NCI-H748 (cell line): ENCODE measurements around the gene TRIO.

Source experiments
- DNase-seq: peaks from one replicate; lab custom pipeline; 2025; ENCODE audit not compliant: unreplicated experiment; lab: John Stamatoyannopoulos, UW

TRIO gene

DNA sequence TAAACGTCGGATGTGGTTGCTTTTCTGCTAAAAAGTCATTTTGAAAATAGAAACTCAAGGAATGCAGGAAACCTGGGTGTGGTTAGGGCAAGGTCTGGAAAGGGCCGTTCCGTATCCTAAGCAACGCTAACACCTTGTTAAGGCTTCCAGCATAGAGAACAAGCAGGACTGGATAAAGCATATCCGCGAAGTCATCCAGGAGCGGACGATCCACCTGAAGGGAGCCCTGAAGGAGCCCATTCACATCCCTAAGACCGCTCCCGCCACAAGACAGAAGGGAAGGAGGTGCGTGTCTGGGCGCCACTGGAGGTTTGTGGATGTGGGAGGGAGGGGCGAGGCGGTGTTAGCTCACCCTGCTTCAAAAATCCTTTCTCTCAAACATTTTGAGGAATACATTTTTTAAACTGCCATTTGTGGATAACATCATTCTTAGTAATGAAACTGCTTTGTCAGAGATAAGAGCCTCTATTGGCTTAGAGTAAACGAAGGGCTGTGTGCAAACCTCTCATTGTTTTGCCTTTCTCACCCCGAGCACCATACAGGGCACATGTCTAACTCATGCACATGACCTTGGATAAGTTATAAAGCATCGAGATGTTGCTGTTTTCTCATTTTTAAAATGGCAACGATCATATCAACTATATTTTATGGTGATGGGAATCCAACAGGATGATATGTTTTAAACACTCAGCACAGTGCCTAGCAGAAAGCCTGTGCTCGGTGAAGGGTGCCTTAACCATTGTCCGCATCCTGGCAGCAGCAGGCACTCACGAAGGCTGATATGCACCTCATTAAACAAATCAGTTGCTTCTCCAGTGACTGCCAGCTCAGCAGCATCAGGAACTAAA lies 262.8 kb downstream of the TRIO start:
- DNase-seq: peak; percentile 79

DNA sequence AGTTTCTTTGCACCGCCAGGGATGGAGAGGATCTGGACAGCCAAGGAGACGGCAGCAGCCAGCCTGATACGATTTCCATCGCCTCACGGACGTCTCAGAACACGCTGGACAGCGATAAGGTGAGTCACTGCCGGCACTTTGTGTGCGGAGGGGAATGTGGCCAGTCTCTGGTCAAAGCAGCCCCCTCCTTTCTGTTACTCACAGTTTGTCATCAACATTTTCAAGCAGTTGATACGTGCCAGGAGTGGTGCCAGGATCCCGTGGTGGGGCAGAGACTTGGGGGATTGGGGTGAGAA lies 263.4 kb downstream of the TRIO start:
- DNase-seq: no peak

GRCh38 chr5:14407051-14407450 lies 263.9 kb downstream of the TRIO start:
- no peak for DNase-seq

DNA sequence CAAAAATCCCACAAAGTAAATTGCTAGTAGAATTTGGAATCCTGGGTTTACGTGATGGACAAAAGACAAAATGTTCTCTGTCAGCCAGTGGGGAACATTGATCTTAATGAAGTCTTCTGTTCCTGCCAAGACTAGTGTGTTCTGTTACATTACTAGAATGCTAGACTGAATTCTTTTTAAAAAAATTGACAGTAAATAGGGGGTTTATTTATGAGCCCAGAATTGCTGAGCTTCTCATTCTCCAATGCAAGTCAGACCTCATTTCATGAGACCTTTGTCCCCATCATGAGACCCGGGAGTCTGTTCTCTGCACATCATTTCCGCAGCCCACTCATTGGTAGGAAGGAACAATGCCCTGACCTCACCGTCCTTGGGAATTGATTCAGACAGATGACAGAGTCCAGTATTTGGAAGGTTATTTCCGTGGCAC lies 264.6 kb downstream of the TRIO start:
- no peak for DNase-seq

DNA sequence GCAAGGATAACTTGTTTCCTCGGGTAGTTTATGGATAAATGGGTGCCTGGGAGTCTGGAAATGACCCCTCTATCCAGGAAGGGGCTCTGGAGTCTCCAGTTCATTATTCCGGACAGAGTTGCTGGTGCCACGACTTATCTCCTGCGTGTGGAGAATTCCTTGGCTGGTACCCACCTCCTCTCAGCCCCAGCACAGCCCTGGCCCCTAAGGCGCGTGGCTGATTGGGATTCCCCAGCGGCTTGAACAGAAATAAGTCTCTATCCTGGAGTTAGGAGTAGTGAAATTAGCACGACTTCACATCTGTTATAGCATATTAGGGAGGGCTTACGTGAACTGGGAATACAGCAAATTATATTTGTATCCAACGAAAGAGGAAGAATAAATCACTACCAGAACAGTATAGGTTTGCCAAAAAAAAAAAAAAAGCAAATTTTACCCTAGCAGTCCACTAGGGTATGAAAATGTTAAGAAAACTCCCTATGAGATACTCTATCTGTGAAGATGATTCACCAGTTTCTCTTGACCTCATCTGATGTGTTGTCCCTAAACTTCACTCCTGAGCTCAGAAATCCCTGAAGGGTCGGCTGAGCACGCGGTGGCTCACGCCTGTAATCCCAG lies 265.9 kb downstream of the TRIO start:
- DNase-seq: no peak

DNA sequence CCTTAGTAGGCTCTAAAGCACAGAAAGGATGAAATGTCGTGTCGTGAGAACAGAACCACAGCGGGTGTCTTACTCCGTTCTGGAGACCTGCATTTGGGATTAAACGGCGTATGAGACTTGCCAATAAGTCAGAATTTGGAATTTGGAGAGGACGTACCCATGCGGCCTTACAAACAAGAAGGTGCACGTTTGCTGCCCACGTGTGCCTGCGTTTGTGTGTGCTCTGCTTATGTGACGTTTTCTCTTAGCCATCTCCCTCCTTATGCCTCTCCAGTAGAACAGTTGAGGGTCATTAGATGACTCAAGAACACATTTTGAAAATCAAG lies 266.9 kb downstream of the TRIO start:
- no peak for DNase-seq

DNA sequence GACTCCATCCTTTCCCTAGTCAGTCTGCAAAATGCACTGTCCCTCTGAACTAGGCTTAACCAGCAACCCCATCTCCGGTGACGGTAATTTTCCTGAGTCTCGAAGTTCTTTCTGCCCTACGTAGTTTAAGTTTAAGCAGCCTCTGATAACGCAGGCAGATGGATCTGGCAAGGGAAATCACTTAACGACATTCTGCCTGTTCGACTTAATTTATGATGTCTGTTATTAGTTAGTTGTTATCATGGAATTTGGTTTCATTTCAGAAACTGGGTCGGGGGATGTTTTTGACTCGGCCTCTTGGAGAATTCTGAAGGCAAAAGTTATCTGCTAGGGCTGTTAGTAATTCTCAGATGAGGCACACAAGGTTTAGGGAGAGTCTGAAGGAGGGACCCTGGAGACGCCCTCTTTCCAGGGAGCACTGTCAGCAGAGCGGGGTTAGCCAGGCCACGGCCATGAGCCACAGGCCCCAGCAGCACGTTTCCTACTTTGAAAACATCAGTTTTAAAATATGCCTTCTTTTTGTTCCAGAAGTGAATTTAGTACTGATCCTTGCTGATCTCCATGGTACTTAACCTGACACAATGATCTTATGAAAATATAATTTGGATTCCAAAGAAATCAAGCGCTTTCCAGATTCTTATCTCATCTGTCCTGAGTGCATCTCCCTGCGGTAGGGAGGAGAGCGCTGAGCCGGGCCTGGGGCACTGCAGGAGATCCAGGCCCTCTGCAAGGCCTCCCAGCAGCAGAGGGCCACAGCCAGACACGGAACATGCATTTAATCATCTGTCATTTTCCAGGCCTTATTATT lies 267.5 kb downstream of the TRIO start:
- no peak for DNase-seq

DNA sequence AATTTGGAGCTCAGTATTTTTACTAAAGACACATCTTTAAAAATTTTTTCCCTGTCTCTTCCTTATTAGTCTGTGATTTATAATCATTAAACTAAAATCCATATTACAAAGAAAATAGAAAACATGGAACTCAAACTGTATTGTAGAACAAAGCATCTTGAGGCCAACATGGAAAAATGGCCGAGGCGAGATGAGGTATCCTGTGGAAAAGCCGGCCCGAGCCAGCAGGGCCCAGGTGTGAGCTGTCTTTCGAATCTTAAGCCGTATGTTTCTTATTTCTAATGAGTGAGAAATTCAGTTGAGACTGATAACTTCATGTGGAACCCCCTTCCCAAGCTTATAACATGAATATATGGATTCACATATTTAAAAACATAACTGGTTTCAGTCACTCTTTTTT lies 268.1 kb downstream of the TRIO start:
- DNase-seq: no peak

DNA sequence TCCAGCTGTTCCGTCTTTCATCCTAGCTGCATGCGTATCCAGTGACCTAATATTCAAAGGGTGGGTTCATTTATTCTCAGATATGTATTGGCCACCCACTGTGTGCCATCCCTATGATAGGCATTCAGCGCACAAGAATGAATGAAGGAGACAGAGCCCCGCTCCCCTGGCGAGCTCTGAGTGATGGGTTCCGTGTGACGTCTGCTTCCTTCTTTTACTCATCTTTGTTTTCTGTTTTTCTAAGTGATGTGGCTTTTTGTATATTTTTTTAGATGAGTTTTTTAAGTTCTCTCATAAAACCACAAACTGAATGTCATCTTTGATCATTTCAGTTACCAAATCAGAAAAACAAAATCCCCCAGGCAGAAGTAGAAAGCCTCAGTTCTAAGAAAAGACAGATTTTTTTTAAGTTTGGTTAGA lies 270.2 kb downstream of the TRIO start:
- no peak for DNase-seq

- peak; percentile 45 for DNase-seq
Observed at GRCh38 chr5:14414007-14414406, 270.9 kb downstream of the TRIO start.

DNA sequence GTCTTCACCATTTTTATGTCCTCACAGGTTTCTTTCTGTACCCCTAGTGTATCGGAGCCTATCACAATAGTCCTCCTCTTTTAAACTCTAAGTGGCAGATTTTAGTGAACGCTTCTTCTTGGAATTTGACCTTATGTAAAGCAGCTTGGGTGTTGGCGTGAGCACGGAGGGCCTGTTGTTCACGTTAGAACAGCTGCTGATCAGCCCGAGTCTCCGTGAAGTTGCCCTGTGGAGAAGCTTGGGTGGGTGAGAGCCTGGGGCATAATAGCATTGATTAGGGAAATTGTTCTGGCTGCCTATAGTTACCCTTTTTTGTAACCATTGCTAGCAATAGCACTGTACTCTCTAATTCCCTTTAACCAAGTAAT lies 271.5 kb downstream of the TRIO start:
- no peak for DNase-seq

- no peak for DNase-seq
Observed at GRCh38 chr5:14415024-14415697, 272.0 kb downstream of the TRIO start.

GRCh38 chr5:14415698-14416074 lies 272.5 kb downstream of the TRIO start:
- DNase-seq: no peak

DNA sequence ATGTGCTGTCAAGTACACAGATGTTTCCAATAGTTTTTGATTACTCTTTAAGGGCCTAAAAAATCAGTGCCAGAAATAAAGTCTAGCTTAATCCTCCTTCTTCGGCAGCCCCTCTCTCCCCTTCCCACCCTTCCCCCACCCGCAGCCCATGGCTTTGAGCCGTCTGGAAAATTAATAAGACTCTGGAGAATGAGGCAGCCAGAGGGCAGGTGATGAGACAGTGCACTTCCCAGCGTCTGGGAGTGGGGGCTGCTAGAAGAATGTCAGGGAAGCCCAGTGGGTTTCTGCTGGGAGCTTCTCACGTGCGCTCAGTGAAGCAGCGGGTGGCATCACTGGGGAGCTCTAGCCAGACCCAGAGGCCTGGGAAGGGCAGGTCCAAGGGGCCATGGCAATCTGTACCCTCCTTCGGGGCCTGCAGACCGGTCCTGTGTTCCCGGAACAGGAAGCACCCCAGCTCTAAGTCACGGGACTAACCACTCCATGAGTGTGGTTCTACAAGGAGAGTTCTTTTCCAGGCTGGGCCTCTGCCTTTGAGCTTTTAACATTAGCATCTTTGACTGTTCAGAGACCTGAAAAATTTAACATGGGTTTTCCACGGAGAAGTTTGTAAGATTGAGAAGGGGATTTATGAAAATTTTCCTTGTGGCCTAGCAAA lies 273.6 kb downstream of the TRIO start:
- DNase-seq: no peak

- DNase-seq: no peak
Observed at GRCh38 chr5:14417276-14417730, 274.2 kb downstream of the TRIO start.

DNA sequence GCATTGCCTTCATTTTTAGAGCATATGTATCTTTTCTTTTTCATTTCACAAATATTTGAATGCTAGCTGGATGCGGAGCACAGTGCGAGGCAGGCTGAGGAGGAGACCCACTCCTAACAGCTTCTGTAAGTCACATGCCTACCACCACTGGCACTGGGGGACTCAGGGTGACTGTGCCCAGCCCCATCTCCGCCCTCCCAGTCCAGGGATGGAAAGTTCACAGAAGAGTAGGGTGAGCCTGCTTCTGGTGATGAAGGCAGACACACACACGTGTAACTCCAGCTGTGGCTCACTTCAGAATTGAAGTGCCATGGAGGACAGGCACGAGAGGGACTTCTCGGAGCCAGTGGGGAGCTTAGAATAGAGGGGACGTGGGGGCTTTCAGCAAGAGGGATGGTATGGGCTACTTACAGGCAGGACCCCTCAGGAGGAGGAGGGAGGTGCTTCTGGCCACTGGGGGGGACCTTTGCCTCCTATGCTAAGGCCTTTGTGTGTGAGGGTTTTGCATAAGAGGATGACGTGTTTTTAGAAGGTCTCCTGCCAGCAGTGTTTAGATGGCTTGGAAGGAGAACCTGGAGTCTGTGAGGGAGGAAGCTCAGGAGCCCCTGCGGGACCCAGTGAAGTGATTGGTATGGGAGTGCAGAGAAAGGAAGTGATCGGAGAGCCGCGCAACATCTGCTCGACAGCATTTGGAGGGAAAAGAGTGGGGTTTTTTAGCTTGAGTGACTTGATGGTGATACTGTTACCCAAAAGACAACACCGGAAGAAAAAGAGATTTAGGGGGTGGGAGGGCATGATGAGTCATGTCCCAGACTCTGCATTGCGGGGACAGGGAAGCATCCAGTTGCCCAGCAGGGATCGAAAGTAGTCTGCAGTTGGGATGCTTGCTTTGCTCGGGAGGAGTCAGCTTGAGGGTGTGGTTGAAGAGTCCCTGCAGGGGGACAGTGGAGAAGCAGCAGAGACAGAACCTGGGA lies 274.9 kb downstream of the TRIO start:
- no peak for DNase-seq

DNA sequence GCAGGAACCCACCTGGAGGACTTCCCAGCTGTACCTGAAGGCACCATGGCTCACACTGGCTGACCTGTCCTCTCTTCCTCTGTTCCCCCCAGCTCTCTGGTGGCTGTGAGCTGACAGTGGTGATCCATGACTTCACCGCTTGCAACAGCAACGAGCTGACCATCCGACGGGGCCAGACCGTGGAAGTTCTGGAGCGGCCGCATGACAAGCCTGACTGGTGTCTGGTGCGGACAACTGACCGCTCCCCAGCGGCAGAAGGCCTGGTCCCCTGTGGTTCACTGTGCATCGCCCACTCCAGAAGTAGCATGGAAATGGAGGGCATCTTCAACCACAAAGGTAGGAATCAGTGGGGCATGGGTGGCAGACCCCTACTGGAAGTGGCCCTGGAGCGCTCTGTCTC lies 276.5 kb downstream of the TRIO start:
- DNase-seq: no peak

- no peak for DNase-seq
Observed at GRCh38 chr5:14420101-14420811, 277.1 kb downstream of the TRIO start.

- no peak for DNase-seq
Observed at GRCh38 chr5:14421851-14422250, 278.7 kb downstream of the TRIO start.
